Stimulated activated CD4-positive, alpha-beta T cell treated with anti-CD3 and anti-CD28 coated beads, Interleukin-15, amount 100 ng/mL, for 1 hour (primary cell): Measurements from ENCODE around the gene MAEA.
"Not testable (repeated sequence)": the region's sequence is repeated elsewhere in the genome, so short reads cannot be mapped to it uniquely, and the experiment has no call there.

Experiments
- DNase-seq, 2 donors: peaks; one replicate each; pipeline ENCODE4 v3.0.0-alpha.2; 2020; ENCODE audit warnings: low read depth in 1 of 2, low spot score in 1 of 2

MAEA gene

GRCh38 chr4:1318488-1319213 is 29.0 kb downstream of the MAEA start:
- DNase-seq = no peak

DNA sequence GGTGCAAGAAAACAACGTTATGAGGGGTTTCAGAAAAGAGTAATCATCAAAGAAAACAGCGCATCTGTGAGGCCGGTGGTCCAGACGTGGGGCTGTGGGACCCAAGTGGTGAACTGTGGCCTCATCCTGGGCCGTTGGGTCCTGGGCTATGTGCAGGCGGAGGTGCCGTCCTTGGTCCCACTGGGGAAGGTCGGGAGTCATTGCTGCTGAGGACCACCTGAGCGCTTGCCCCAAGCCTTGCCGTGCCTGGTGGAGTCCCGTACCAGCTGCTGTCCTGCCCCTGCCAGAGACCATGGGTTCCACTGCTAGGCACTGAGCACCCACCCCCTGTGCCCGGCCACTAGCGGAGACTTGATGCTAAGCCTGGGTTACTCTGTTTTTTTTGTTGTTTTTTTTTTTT is 31.8 kb downstream of the MAEA start:
- no peak for DNase-seq

GRCh38 chr4:1321946-1322650 is 32.4 kb downstream of the MAEA start:
- DNase-seq = no peak

- no peak for DNase-seq
Observed at GRCh38 chr4:1323280-1323634, 33.6 kb downstream of the MAEA start.

DNA sequence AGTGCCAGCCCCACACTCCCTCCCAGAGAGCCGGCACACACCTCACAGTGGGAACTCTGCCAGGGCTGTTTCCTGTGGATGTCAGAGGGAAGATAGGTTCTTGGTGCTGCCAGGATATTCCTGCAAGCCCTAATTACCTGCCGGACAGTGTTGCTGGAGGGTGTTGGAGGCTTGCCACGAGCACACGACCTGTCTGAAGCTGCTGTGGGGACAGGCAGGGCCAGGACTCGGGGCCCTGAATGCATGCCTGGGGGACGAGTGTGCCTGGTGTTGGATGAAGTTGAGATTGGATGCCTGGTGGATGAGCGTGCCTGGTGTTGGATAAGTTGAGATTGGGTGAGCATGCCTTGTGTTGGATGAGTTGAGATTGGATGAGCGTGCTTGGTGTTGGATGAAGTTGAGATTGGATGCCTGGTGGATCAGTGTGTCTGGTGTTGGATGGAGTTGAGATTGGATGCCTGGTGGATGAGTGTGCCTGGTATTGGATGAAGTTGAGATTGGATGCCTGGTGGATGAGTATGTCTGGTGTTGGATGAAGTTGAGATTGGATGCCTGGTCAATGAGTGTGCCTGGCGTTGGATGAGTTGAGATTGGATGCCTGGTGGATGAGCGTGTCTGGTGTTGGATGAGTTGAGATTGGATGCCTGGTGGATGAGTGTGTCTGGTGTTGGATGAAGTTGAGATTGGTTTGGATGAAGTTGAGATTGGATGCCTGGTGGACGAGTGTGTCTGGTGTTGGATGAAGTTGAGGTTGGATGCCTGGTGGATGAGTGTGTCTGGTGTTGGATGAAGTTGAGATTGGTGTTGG is 34.1 kb downstream of the MAEA start:
- no peak for DNase-seq

DNA sequence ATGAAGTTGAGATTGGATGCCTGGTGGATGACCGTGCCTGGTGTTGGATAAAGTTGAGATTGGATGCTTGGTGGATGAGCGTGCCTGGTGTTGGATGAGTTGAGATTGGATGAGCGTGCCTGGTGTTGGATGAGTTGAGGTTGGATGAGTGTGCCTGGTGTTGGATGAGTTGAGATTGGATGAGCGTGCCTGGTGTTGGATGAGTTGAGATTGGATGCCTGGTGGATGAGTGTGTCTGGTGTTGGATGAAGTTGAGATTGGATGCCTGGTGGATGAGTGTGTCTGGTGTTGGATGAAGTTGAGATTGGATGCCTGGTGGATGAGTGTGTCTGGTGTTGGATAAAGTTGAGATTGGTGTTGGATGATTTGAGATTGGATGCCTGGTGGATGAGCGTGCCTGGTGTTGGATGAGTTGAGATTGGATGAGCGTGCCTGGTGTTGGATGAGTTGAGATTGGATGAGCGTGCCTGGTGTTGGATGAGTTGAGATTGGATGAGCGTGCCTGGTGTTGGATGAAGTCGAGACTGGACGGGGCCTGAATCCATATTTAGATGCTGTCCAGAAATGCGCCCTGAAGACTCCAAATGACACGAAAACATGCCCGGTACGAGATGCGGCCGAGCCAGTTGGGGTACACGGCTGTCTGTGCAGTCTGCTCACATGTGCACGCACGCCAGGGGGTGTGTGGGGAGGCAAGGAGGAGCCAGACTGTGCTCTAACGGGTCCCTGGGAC is 34.9 kb downstream of the MAEA start:
- DNase-seq = not testable (repeated sequence)

DNA sequence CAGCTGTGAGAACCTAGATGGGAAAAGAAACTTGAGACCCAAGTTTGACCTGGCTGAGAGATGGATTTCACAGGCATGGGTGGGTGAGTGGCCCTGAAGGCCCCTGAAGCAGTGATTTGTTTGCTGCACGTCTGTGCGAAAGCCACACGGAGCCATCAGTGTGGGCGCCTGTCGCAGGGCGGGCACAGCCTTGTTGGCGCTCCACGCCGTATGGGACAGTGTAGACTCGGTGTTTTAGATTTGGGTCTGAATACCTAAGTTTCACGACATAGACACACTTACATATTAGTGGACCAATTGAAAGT is 35.4 kb downstream of the MAEA start:
- no peak for DNase-seq

- DNase-seq = no peak
Observed at GRCh38 chr4:1325681-1326635, 36.3 kb downstream of the MAEA start.

- DNase-seq = no peak
Observed at GRCh38 chr4:1326751-1327525, 37.2 kb downstream of the MAEA start.

- DNase-seq = no peak
Observed at GRCh38 chr4:1327526-1328266, 38.0 kb downstream of the MAEA start.

- DNase-seq = no peak
Observed at GRCh38 chr4:1328267-1329155, 38.8 kb downstream of the MAEA start.

DNA sequence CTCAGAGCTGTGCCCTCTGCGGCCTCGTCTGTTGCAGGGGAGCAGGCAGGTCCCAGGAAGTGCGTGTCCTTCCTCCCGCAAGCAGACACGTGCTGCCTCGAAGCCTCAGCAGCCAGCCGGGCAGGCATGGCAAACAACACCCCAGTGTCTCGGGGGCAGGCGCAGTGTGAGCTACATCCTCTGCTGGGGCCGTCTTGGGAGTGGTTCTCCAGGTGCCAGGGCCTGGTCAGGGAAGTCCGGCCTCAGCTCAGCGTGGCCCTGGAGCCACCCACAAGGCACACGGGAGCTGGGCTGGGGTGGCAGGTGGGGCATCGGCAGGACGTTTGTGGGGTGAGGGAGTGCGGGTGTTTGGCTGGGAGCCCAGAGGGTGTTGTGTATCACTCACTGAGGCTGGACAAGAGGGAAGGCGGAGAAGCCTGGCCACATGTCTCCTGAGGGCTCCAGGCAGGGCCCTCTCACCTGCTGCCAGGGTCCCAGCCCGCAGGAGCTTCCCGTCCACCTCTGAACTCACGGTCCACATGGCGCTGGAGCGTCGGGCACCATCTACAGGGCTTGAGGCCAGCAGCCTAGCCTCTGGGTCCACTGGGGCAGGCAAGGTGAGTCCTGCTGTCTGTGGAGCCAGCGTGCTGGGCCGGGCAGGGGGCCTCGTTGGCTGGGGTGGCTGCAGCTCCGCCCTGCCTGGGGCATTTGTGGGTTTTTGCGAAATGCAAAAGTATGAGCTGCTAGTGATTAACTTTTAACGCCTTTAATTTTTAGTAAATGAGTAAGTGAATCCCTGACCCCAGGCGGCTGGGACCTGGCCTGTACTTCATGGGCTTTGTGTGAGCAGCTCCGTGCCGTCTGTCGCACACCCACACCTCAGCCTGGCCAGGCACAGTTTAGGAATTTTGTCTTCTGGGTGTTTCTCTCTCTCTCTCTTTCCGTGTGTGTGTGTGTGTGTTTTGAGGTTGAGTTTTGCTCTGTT is 40.0 kb downstream of the MAEA start:
- no peak for DNase-seq

DNA sequence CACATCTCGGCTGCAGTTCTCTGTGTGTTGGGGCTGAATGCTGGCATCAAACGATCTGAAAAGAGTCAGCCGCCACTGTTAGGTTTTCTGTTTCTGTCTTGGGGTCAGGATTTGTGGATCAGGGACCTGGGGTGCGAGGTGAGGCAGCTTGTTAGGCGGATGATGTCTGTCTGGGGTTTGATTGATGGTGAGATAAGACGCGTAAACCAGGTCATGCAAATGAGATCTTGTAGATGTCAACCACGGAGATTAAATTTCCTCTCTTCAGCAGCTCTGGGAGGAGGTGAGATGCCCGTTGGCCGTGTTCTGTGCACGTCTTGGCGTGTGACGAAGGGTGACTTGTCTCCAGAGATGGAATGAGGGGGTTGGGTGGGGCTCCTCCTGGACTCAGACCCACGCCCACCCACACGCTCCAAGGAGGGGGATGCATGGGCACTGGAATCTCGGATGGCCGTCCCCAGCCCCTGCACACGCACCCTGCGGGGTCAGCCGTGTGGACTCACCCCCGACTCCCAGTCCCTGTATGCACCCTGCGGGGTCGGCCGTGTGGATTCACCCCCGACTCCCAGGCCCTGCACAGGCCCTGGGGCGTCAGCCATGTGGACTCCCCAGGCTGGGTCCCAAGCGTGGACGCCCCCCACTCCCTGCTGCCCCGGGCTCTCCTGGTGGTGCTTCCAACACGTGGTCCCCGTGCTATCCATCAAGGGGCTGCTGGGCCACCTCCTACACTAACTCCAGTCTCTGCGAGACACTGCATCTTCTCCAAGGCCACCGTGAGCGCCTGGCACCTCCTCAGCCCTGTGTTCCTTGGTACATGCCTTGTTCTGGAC is 41.3 kb downstream of the MAEA start:
- DNase-seq = peak in 1 of 2 donors; percentile 30

GRCh38 chr4:1331591-1332353 is 42.1 kb downstream of the MAEA start:
- no peak for DNase-seq

- DNase-seq = no peak
Observed at GRCh38 chr4:1332686-1333085, 43.0 kb downstream of the MAEA start.
